NB4 (cell line): ENCODE measurements around the gene STK32C.
"Not testable (repeated sequence)": the region's sequence is repeated elsewhere in the genome, so short reads cannot be mapped to it uniquely, and the experiment has no call there.

Source experiments
- DNase-seq: peaks from one replicate; pipeline ENCODE4 v3.0.0; 2010; ENCODE audit warnings: low read depth
- H3K4me3 ChIP-seq: one replicate; pipeline ENCODE4 v1.5.1; 2011; ENCODE audit warnings: mild to moderate bottlenecking, low read depth, low read length, moderate library complexity
- CTCF ChIP-seq: IDR thresholded peaks from one replicate; pipeline ENCODE4 v1.5.1; 2012; ENCODE audit warnings: low read depth, low read length
- MAX ChIP-seq: IDR thresholded peaks from 2 replicates; pipeline ENCODE4 v1.6.1; 2011; ENCODE audit warnings: low read depth, low read length
- MYC ChIP-seq: IDR thresholded peaks from 2 replicates; pipeline ENCODE4 v1.6.1; 2011; ENCODE audit warnings: low read depth, low read length
- POLR2A ChIP-seq: IDR thresholded peaks from 2 replicates; pipeline ENCODE4 v1.6.1; 2011; ENCODE audit warnings: mild to moderate bottlenecking; ENCODE audit not compliant: insufficient read length; ENCODE audit errors: extremely low read depth

The STK32C gene

GRCh38 chr10:132224343-132225072 lies 83.2 kb downstream of the STK32C start:
- no peak for DNase-seq
- no peak for TF ChIP-seq POLR2A
- no peak for TF ChIP-seq CTCF
- TF ChIP-seq MAX = no peak
- TF ChIP-seq MYC = no peak
- no peak overlapping the region for H3K4me3 ChIP-seq

- no peak for DNase-seq
- no peak overlapping the region for H3K4me3 ChIP-seq
- TF ChIP-seq MAX = no peak
- no peak for TF ChIP-seq MYC
- no peak for TF ChIP-seq CTCF
- no peak for TF ChIP-seq POLR2A
These were observed 84.0 kb downstream of the STK32C start for GRCh38 chr10:132223611-132224342.

GRCh38 chr10:132223156-132223590 lies 84.6 kb downstream of the STK32C start:
- DNase-seq = peak; percentile 93
- TF ChIP-seq MAX (peak; percentile 98), CTCF (peak; percentile 98), POLR2A (no peak), MYC (peak; percentile 100)
- H3K4me3 ChIP-seq = no peak overlapping the region

- no peak overlapping the region for H3K4me3 ChIP-seq
- DNase-seq = no peak
- TF ChIP-seq POLR2A (no peak), CTCF (no peak), MYC (no peak), MAX (no peak)
These were observed 85.0 kb downstream of the STK32C start for GRCh38 chr10:132222726-132223125.

GRCh38 chr10:132220996-132221395 lies 86.8 kb downstream of the STK32C start:
- H3K4me3 ChIP-seq, DNase-seq: not testable (repeated sequence)

GRCh38 chr10:132220061-132220460 lies 87.7 kb downstream of the STK32C start:
- TF ChIP-seq POLR2A = no peak
- no peak for TF ChIP-seq MAX
- no peak for TF ChIP-seq CTCF
- no peak for TF ChIP-seq MYC
- no peak overlapping the region for H3K4me3 ChIP-seq
- no peak for DNase-seq
